HepG2 (cell line): ENCODE measurements around the gene B4GALT2. TPM values are rescaled to one million over a fixed set of nuclear protein-coding genes. Genes with fewer than 3 reads are reported as not detected.
A peak's percentile ranks its signal among the peaks of the same experiment; 100 is the strongest.

Experiments
- DNMT3B ChIP-seq: conservative IDR thresholded peaks from 2 replicates; pipeline ENCODE4 v1.6.1; 2016; ENCODE audit warnings: missing biosample characterization, control low read depth
- HHEX ChIP-seq: IDR thresholded peaks from 2 replicates; pipeline ENCODE4 v1.6.1; 2016; ENCODE audit warnings: control low read depth
- PAX8 ChIP-seq: sonication (generic); formaldehyde crosslinking; IDR thresholded peaks from 2 replicates; pipeline ENCODE4 v1.8.0; 2022; ENCODE audit warnings: mild to moderate bottlenecking, missing genetic modification reagents, borderline replicate concordance
- PHF8 ChIP-seq: sonication (generic); formaldehyde crosslinking; IDR thresholded peaks from 2 replicates; pipeline ENCODE4 v1.5.0; 2020; ENCODE audit warnings: missing genetic modification reagents
- SRSF4 ChIP-seq: fragments of 200-400 bp; formaldehyde crosslinking; IDR thresholded peaks from one replicate; pipeline ENCODE4 v1.6.1; 2018; ENCODE audit warnings: mild to moderate bottlenecking, low read depth, low read length, moderate library complexity; ENCODE audit not compliant: poor library complexity, severe bottlenecking
- TEAD3 ChIP-seq: optimal IDR thresholded peaks from 2 replicates; pipeline ENCODE3; 2016; ENCODE audit warnings: borderline replicate concordance
- ZNF350 ChIP-seq: sonication (generic); formaldehyde crosslinking; IDR thresholded peaks from 2 replicates; pipeline ENCODE4 v1.4.0; 2020; ENCODE audit warnings: mild to moderate bottlenecking, low read depth, missing genetic modification reagents, borderline replicate concordance
- ZNF383 ChIP-seq: sonication (generic); formaldehyde crosslinking; IDR thresholded peaks from 2 replicates; pipeline ENCODE4 v1.4.0; 2020; ENCODE audit warnings: missing genetic modification reagents, mild to moderate bottlenecking, borderline replicate concordance
- ZNF431 ChIP-seq: sonication (generic); formaldehyde crosslinking; IDR thresholded peaks from 2 replicates; pipeline ENCODE4 v1.9.0; 2022; ENCODE audit warnings: missing genetic modification reagents, low read depth, mild to moderate bottlenecking, borderline replicate concordance
- ZNF570 ChIP-seq: sonication (generic); formaldehyde crosslinking; IDR thresholded peaks from 2 replicates; pipeline ENCODE4 v1.4.0; 2020; ENCODE audit warnings: mild to moderate bottlenecking, missing genetic modification reagents, borderline replicate concordance
- ZNF816 ChIP-seq: sonication (generic); formaldehyde crosslinking; IDR thresholded peaks from 2 replicates; pipeline ENCODE4 v1.8.0; 2022; ENCODE audit warnings: missing genetic modification reagents, mild to moderate bottlenecking, borderline replicate concordance
- ZNF878 ChIP-seq: sonication (generic); formaldehyde crosslinking; IDR thresholded peaks from 2 replicates; pipeline ENCODE4 v1.8.1; 2023; ENCODE audit warnings: mild to moderate bottlenecking, missing genetic modification reagents, moderate library complexity
- ZSCAN25 ChIP-seq: sonication (generic); formaldehyde crosslinking; IDR thresholded peaks from 2 replicates; pipeline ENCODE4 v1.8.0; 2022; ENCODE audit warnings: mild to moderate bottlenecking, missing genetic modification reagents
- polyA plus RNA-seq, 8 experiments: library from polyadenylated mRNA; depleted of rRNA in 3 of 8; stranded (reverse) in 7 of 8; unstranded in 1 of 8; fragments of >200 nt; fragmentation: Illumina TruSeq in 4 of 8; extraction: Trizol in 4 of 8; gene quantifications; 2 replicates each; pipeline versions ENCODE4 v1.2.1 to v1.2.3, GENCODE V29; 2011 to 2016; ENCODE audit warnings: low read depth in 4 of 8, missing spikeins in 1 of 8, mixed read lengths in 1 of 8; ENCODE audit not compliant: insufficient read depth in 1 of 8
- total RNA-seq, 5 experiments: library from RNA; depleted of rRNA; stranded (reverse); fragments of >200 nt; fragmentation: Illumina TruSeq; extraction: Trizol; gene quantifications; 2 replicates each; pipeline ENCODE4 v1.2.3, GENCODE V29; 2016; ENCODE audit warnings: low read depth in 1 of 5
- TF ChIP-seq, protein P1 (sequence below): sonication (generic); formaldehyde crosslinking; IDR thresholded peaks from 2 replicates; pipeline ENCODE4 v1.5.0; 2020; ENCODE audit warnings: missing genetic modification reagents
- TF ChIP-seq, protein P2 (sequence below): sonication (generic); formaldehyde crosslinking; IDR thresholded peaks from 2 replicates; pipeline ENCODE4 v1.4.0; 2020; ENCODE audit warnings: missing genetic modification reagents, borderline replicate concordance
- TF ChIP-seq, protein P3 (sequence below): sonication (generic); formaldehyde crosslinking; IDR thresholded peaks from 2 replicates; pipeline ENCODE4 v1.4.0; 2020; ENCODE audit warnings: mild to moderate bottlenecking, missing genetic modification reagents

B4GALT2 gene
- total and polyA plus RNA-seq, 2 of the 13 experiments (the other 11 are each of a cell fraction or from before 2014, with no cell fraction given), result 41.9 to 78.0 TPM

DNA sequence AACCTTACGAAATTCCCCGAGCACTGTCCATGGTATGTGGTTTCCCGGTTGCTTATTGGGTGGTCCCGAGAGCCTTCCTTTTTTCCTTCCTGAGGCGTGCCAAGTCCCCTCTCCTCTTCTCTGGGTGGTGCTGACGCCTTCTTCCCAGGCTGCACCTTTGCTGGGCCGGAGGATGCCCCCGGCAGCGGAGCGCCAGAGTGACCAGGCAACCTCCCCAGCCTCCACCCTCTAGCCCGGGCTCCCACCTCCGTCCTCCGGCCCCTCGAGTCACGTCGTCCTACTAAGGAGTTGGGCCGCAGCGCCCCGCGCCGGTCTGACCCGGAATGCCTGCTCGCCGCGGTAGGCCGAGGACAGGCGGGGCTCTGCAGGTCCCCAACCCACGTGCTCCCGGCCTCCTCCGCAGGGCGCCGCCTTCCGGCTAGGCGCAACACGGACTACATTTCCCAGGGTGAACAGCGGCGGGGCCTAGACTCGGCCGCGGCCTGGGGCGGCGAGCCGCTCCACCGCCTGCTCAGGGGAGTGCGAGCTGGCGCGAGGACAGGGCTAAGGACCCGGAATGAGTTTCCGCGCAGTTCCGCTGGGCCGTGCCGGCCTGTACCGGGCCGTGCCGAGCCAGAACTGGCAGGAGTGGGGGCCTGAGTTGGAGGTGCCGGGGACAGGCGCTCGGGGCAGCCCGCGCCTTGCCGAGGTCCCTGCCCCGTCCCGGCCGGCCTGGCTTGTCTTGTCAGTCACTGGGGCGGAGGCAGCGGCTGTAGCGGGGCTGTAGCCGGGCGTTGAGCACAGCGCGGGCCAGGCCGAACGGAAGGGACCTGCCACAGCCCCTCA lies 32.6 kb upstream of the B4GALT2 start, which contains the start of gene IPO13 (continued):
- no peak for TF ChIP-seq HHEX
- no peak; the same call in 1 of the 2 replicates for TF ChIP-seq ZNF383 (CRISPR knock-in tag)
- 0 out of 2 replicates have a peak, but pooled peaks have one; percentile 29 for TF ChIP-seq ZSCAN25
- peak; percentile 90 for TF ChIP-seq PHF8 (CRISPR knock-in tag)
- TF ChIP-seq, protein P1, sequence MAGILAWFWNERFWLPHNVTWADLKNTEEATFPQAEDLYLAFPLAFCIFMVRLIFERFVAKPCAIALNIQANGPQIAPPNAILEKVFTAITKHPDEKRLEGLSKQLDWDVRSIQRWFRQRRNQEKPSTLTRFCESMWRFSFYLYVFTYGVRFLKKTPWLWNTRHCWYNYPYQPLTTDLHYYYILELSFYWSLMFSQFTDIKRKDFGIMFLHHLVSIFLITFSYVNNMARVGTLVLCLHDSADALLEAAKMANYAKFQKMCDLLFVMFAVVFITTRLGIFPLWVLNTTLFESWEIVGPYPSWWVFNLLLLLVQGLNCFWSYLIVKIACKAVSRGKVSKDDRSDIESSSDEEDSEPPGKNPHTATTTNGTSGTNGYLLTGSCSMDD (CRISPR knock-in tag), result no peak
- TF ChIP-seq ZNF878 (CRISPR knock-in tag), result no peak
- peak; percentile 96 for TF ChIP-seq ZNF350 (CRISPR knock-in tag)
- no peak; the same call in 1 of the 2 replicates for TF ChIP-seq ZNF570
- TF ChIP-seq, protein P2, sequence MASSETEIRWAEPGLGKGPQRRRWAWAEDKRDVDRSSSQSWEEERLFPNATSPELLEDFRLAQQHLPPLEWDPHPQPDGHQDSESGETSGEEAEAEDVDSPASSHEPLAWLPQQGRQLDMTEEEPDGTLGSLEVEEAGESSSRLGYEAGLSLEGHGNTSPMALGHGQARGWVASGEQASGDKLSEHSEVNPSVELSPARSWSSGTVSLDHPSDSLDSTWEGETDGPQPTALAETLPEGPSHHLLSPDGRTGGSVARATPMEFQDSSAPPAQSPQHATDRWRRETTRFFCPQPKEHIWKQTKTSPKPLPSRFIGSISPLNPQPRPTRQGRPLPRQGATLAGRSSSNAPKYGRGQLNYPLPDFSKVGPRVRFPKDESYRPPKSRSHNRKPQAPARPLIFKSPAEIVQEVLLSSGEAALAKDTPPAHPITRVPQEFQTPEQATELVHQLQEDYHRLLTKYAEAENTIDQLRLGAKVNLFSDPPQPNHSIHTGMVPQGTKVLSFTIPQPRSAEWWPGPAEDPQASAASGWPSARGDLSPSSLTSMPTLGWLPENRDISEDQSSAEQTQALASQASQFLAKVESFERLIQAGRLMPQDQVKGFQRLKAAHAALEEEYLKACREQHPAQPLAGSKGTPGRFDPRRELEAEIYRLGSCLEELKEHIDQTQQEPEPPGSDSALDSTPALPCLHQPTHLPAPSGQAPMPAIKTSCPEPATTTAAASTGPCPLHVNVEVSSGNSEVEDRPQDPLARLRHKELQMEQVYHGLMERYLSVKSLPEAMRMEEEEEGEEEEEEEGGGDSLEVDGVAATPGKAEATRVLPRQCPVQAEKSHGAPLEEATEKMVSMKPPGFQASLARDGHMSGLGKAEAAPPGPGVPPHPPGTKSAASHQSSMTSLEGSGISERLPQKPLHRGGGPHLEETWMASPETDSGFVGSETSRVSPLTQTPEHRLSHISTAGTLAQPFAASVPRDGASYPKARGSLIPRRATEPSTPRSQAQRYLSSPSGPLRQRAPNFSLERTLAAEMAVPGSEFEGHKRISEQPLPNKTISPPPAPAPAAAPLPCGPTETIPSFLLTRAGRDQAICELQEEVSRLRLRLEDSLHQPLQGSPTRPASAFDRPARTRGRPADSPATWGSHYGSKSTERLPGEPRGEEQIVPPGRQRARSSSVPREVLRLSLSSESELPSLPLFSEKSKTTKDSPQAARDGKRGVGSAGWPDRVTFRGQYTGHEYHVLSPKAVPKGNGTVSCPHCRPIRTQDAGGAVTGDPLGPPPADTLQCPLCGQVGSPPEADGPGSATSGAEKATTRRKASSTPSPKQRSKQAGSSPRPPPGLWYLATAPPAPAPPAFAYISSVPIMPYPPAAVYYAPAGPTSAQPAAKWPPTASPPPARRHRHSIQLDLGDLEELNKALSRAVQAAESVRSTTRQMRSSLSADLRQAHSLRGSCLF (CRISPR knock-in tag), result no peak
- TF ChIP-seq ZNF431 (CRISPR knock-in tag), result peak; percentile 34
- 0 out of 2 replicates have a peak, but pooled peaks have one; percentile 45 for TF ChIP-seq PAX8
- TF ChIP-seq, protein P3, sequence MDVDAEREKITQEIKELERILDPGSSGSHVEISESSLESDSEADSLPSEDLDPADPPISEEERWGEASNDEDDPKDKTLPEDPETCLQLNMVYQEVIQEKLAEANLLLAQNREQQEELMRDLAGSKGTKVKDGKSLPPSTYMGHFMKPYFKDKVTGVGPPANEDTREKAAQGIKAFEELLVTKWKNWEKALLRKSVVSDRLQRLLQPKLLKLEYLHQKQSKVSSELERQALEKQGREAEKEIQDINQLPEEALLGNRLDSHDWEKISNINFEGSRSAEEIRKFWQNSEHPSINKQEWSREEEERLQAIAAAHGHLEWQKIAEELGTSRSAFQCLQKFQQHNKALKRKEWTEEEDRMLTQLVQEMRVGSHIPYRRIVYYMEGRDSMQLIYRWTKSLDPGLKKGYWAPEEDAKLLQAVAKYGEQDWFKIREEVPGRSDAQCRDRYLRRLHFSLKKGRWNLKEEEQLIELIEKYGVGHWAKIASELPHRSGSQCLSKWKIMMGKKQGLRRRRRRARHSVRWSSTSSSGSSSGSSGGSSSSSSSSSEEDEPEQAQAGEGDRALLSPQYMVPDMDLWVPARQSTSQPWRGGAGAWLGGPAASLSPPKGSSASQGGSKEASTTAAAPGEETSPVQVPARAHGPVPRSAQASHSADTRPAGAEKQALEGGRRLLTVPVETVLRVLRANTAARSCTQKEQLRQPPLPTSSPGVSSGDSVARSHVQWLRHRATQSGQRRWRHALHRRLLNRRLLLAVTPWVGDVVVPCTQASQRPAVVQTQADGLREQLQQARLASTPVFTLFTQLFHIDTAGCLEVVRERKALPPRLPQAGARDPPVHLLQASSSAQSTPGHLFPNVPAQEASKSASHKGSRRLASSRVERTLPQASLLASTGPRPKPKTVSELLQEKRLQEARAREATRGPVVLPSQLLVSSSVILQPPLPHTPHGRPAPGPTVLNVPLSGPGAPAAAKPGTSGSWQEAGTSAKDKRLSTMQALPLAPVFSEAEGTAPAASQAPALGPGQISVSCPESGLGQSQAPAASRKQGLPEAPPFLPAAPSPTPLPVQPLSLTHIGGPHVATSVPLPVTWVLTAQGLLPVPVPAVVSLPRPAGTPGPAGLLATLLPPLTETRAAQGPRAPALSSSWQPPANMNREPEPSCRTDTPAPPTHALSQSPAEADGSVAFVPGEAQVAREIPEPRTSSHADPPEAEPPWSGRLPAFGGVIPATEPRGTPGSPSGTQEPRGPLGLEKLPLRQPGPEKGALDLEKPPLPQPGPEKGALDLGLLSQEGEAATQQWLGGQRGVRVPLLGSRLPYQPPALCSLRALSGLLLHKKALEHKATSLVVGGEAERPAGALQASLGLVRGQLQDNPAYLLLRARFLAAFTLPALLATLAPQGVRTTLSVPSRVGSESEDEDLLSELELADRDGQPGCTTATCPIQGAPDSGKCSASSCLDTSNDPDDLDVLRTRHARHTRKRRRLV (CRISPR knock-in tag), result no peak
- no peak for TF ChIP-seq SRSF4
- peak; percentile 92 for TF ChIP-seq TEAD3 (CRISPR knock-in tag)
- peak; percentile 70; the same call in 1 of the 2 replicates for TF ChIP-seq ZNF816 (CRISPR knock-in tag)
- TF ChIP-seq DNMT3B, result no peak
